Esophagus squamous epithelium (tissue), 4 donors: Measurements from ENCODE around the gene CCBE1.

Experiments
- CTCF ChIP-seq, 6 experiments: fragments of 450-650 bp in 4 of 6; fragments of 200-600 bp in 2 of 6; sonication (generic) in 2 of 6; IDR thresholded peaks; one replicate each; pipeline ENCODE4 v1.5.1; 2016 to 2019; ENCODE audit warnings: antibody characterized with exemption in 6 of 6, mild to moderate bottlenecking in 4 of 6, moderate library complexity in 4 of 6
- POLR2A ChIP-seq, 4 donors: fragments of 450-650 bp; IDR thresholded peaks; one replicate each; pipeline ENCODE4 v1.6.1; 2017; ENCODE audit warnings: antibody characterized with exemption in 4 of 4, mild to moderate bottlenecking in 4 of 4, moderate library complexity in 3 of 4

- TF ChIP-seq CTCF (IDR thresholded peaks at IDR 0.05): no peak
- TF ChIP-seq POLR2A (IDR thresholded peaks at IDR 0.05): no peak
Observed at GRCh38 chr18:59646228-59646962, 50.8 kb downstream of the CCBE1 start.
